GM21786 (cell line): ENCODE data around the gene EVPLL.
"Not testable (repeated sequence)": the region's sequence is repeated elsewhere in the genome, so short reads cannot be mapped to it uniquely, and the experiment has no call there.

Source experiments
- ATAC-seq: cut with Tn5 transposase; IDR thresholded peaks from one replicate; pipeline ENCODE4 v1.9.1; 2021; ENCODE audit not compliant: unreplicated experiment

Gene EVPLL

GRCh38 chr17:18422464-18422863 is 44.9 kb downstream of the EVPLL start:
- ATAC-seq = not testable (repeated sequence)

- not testable (repeated sequence) for ATAC-seq
Observed at GRCh38 chr17:18423015-18423414, 45.4 kb downstream of the EVPLL start.

DNA sequence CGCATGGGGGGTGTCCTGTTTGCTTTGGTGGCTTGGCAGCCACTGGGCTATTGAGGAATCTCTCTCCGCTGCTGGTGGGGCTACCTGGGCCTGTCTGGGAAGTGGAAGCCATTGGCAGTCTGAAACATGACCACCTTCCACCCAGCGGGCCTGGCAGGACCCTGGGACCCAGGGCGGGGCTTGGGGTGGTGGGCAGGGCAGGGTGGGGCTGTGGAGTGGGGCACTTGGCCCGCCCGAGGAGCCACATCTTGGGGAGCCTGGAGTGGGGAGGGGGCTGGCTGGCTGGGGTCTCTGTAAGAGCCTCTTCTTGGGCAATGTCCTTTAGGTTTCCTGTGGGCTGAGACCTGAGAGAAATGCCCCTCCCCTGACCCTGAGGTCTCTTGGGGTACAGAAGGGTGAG is 48.0 kb downstream of the EVPLL start:
- ATAC-seq = not testable (repeated sequence)

DNA sequence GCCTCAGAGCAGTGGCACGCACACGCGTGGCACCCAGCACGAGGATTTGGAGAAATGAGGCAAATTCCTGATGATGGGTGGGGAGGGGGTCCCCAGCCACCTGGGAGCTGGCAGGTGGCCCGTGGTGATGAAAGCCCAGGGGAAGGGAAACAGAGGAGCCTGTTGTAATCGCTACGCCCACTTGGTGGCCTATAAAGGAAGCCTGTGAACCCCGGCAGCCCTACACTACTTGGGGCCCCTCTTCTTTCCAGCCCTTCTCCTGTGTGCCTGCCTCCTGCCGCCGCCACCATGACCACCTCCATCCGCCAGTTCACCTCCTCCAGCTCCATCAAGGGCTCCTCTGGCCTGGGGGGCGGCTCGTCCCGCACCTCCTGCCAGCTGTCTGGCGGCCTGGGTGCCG is 49.1 kb downstream of the EVPLL start:
- not testable (repeated sequence) for ATAC-seq

DNA sequence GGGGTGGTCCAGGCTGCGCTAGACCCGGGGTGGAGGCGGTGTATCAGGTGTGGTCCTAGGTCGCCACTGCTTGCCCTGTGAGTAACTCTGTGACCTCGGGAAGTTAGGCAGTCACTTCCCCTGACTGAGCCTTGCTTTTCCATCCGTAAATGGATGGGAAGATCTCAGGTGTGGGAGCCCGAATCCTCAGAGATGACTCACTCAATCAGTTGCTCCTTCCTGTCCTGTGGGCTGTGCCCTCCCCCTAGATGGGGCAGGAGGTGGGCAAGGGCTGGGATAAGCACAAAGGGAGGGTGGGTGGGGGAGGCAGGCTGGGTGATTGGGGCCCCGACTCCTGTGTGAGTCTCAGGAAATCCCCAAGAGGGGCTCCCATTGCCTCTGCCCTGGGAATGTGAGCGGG is 54.6 kb downstream of the EVPLL start:
- ATAC-seq = not testable (repeated sequence)
